Mesenchymal stem cell (in vitro differentiated cells and primary cell): ENCODE measurements around the gene IL15.
"Not testable (repeated sequence)": the region's sequence is repeated elsewhere in the genome, so short reads cannot be mapped to it uniquely, and the experiment has no call there.

Experiments used
- DNase-seq: peaks from one replicate; pipeline ENCODE4 v3.0.0-alpha.2; 2013
- H2AFZ ChIP-seq: one replicate; pipeline ENCODE4 v1.6.1; 2013; ENCODE audit warnings: low read depth, mild to moderate bottlenecking, control low read depth, inconsistent platforms, low read length, moderate library complexity
- H2AK5ac ChIP-seq: 2 replicates; pipeline ENCODE4 v1.6.1; 2013; ENCODE audit warnings: low read length, moderate library complexity, mild to moderate bottlenecking, inconsistent platforms; ENCODE audit not compliant: severe bottlenecking
- H2BK120ac ChIP-seq: one replicate; pipeline ENCODE4 v1.6.1; 2013; ENCODE audit warnings: low read depth, mild to moderate bottlenecking, inconsistent platforms, low read length, moderate library complexity
- H2BK12ac ChIP-seq, 2 experiments: one replicate each; pipeline ENCODE4 v1.6.1; 2013; ENCODE audit warnings: inconsistent platforms in 2 of 2, low read length in 2 of 2, mild to moderate bottlenecking in 2 of 2, moderate library complexity in 2 of 2, control low read depth in 1 of 2
- H2BK15ac ChIP-seq: one replicate; pipeline ENCODE4 v1.6.1; 2013; ENCODE audit warnings: mild to moderate bottlenecking, low read depth, inconsistent platforms; ENCODE audit not compliant: poor library complexity, severe bottlenecking
- H2BK5ac ChIP-seq: 2 replicates; pipeline ENCODE4 v1.6.1; 2013; ENCODE audit warnings: low read depth, mild to moderate bottlenecking, low read length, control low read depth, inconsistent platforms; ENCODE audit not compliant: poor library complexity, severe bottlenecking
- H3K14ac ChIP-seq, 2 experiments: one replicate each; pipeline ENCODE4 v1.6.1; 2013; ENCODE audit warnings: inconsistent platforms in 2 of 2, low read length in 2 of 2, control low read depth in 1 of 2, mild to moderate bottlenecking in 1 of 2, moderate library complexity in 1 of 2
- H3K18ac ChIP-seq, 2 experiments: one replicate each; pipeline ENCODE4 v1.6.1; 2013; ENCODE audit warnings: inconsistent platforms in 2 of 2, low read length in 2 of 2, control low read depth in 1 of 2, low read depth in 1 of 2, mild to moderate bottlenecking in 1 of 2
- H3K23ac ChIP-seq, 2 experiments: one replicate each; pipeline ENCODE4 v1.6.1; 2013; ENCODE audit warnings: inconsistent platforms in 2 of 2, low read length in 2 of 2, mild to moderate bottlenecking in 2 of 2, moderate library complexity in 2 of 2, control low read depth in 1 of 2
- H3K27ac ChIP-seq: 2 replicates; pipeline ENCODE4 v1.5.1; 2013; ENCODE audit warnings: mild to moderate bottlenecking, moderate library complexity, low read length, control low read depth, inconsistent platforms; ENCODE audit not compliant: poor library complexity, severe bottlenecking
- H3K27me3 ChIP-seq, 2 experiments: 2 replicates each; pipeline versions ENCODE4 v1.6.1 to v1.7.0; 2013; ENCODE audit warnings: low read length in 2 of 2, mild to moderate bottlenecking in 2 of 2, moderate library complexity in 2 of 2, control low read depth in 1 of 2, inconsistent platforms in 1 of 2; ENCODE audit not compliant: control insufficient read depth in 1 of 2, insufficient read depth in 1 of 2
- H3K36me3 ChIP-seq, 2 experiments: 2 replicates each; pipeline versions ENCODE4 v1.6.1 to v1.7.0; 2013; ENCODE audit warnings: low read length in 2 of 2, control low read depth in 1 of 2, inconsistent platforms in 1 of 2, low read depth in 1 of 2, mild to moderate bottlenecking in 1 of 2; ENCODE audit not compliant: insufficient read depth in 2 of 2, control insufficient read depth in 1 of 2
- H3K4ac ChIP-seq, 2 experiments: one replicate each; pipeline ENCODE4 v1.6.1; 2013; ENCODE audit warnings: inconsistent platforms in 2 of 2, low read length in 2 of 2, mild to moderate bottlenecking in 2 of 2, moderate library complexity in 2 of 2, control low read depth in 1 of 2, low read depth in 1 of 2
- H3K4me1 ChIP-seq: 2 replicates; pipeline ENCODE4 v1.6.1; 2013; ENCODE audit warnings: low read depth, low read length, control low read depth; ENCODE audit not compliant: control insufficient read depth, insufficient read depth
- H3K4me2 ChIP-seq: 2 replicates; pipeline ENCODE4 v1.6.1; 2013; ENCODE audit warnings: low read length, mild to moderate bottlenecking, inconsistent platforms; ENCODE audit not compliant: poor library complexity, severe bottlenecking
- H3K4me3 ChIP-seq, 2 experiments: 2 replicates each; pipeline versions ENCODE4 v1.5.1 to v1.7.0; 2013; ENCODE audit warnings: low read length in 2 of 2, mild to moderate bottlenecking in 2 of 2, control low read depth in 1 of 2, low read depth in 1 of 2; ENCODE audit not compliant: insufficient read depth in 1 of 2
- H3K79me1 ChIP-seq: replicated peaks from 2 replicates; pipeline ENCODE4 v1.6.1; 2013; ENCODE audit warnings: mild to moderate bottlenecking, control low read depth, low read length, inconsistent platforms; ENCODE audit not compliant: poor library complexity, severe bottlenecking
- H3K9ac ChIP-seq: 2 replicates; pipeline ENCODE4 v1.7.0; 2013; ENCODE audit warnings: mild to moderate bottlenecking, low read length, moderate library complexity
- H3K9me3 ChIP-seq: 2 replicates; pipeline ENCODE4 v1.7.0; 2013; ENCODE audit warnings: mild to moderate bottlenecking, low read length; ENCODE audit not compliant: control insufficient read depth
- H4K8ac ChIP-seq: one replicate; pipeline ENCODE4 v1.6.1; 2013; ENCODE audit warnings: inconsistent platforms, mild to moderate bottlenecking, low read length, moderate library complexity
- H4K91ac ChIP-seq: one replicate; pipeline ENCODE4 v1.6.1; 2013; ENCODE audit warnings: mild to moderate bottlenecking, low read length, inconsistent platforms
- WGBS: methylation state at CpG from one replicate; pipeline ENCODE4 v1.1.7; 2013; ENCODE audit warnings: mixed read lengths; 5-methylcytosine and 5-hydroxymethylcytosine counted together

The IL15 gene

GRCh38 chr4:141614878-141615586, 21.4 kb upstream of the IL15 start:
- Histone ChIP-seq H3K4me3 (no peak overlapping the region), H2AFZ (no peak overlapping the region), H2BK120ac (no peak overlapping the region), H3K4me1 (no peaks in the 10 kb centered on the region), H3K18ac (no peak overlapping the region), H3K27me3 (no peaks in the 10 kb centered on the region), H4K91ac (no peak overlapping the region), H3K4me2 (no peak overlapping the region), H2AK5ac (no peak overlapping the region), H3K23ac (no peak overlapping the region), H3K4ac (no peak overlapping the region), H3K14ac (peak overlapping the region in 1 of 2 experiments; percentile 48), H3K36me3 (no peaks in the 10 kb centered on the region), H4K8ac (no peak overlapping the region), H3K9me3 (no peaks in the 10 kb centered on the region), H2BK15ac (no peak overlapping the region), H3K9ac (no peak overlapping the region), H2BK5ac (no peak overlapping the region), H2BK12ac (no peak overlapping the region), H3K27ac (no peak overlapping the region), H3K79me1 (no peaks in the 10 kb centered on the region)
- 96% methylated on average over 10 of the region's 11 CpGs for WGBS
- no peak for DNase-seq

GRCh38 chr4:141615587-141615918, 20.8 kb upstream of the IL15 start:
- not testable (repeated sequence) for H3K27ac ChIP-seq, H3K79me1 ChIP-seq, H2AK5ac ChIP-seq, H2BK5ac ChIP-seq, H3K4ac ChIP-seq, H2BK15ac ChIP-seq, H2AFZ ChIP-seq, H3K4me2 ChIP-seq, H3K27me3 ChIP-seq, H3K23ac ChIP-seq, H2BK120ac ChIP-seq, H3K4me3 ChIP-seq, H4K8ac ChIP-seq, H2BK12ac ChIP-seq, H3K9me3 ChIP-seq, H3K9ac ChIP-seq, H4K91ac ChIP-seq, H3K36me3 ChIP-seq, DNase-seq, H3K4me1 ChIP-seq, H3K18ac ChIP-seq
- 95% methylated on average over 8 of the region's 8 CpGs for WGBS
- H3K14ac ChIP-seq, result peak overlapping the region in 1 of 2 experiments; percentile 48

DNA sequence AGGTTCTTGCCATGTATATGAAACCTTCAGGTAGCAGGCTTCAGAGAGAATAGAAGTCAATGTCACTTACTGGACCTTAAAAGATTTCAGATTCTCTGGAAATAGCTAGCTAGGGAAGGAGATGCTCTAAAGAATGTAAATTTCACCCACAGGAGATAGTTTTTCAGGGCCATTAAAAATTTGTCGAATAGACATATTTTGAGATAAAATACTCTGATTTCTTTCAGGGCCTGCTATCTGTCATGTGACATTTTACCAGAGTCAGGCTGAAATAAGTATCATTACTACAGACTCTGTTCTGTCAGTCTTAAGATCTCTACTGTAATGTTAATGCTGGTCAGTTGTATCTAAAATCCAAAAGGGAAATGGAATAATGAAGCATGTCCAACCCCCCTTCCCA, 15.7 kb upstream of the IL15 start:
- Histone ChIP-seq H3K23ac (no peak overlapping the region), H3K27ac (no peak overlapping the region), H2BK12ac (no peak overlapping the region), H3K9me3 (no peaks in the 10 kb centered on the region), H3K9ac (no peak overlapping the region), H2BK15ac (no peak overlapping the region), H3K36me3 (no peaks in the 10 kb centered on the region), H4K8ac (no peak overlapping the region), H3K14ac (no peak overlapping the region), H3K27me3 (no peaks in the 10 kb centered on the region), H3K18ac (no peak overlapping the region), H2BK120ac (no peak overlapping the region), H3K4ac (no peak overlapping the region), H3K4me2 (no peak overlapping the region), H4K91ac (no peak overlapping the region), H3K4me1 (no peaks in the 10 kb centered on the region), H2AFZ (no peak overlapping the region), H3K4me3 (no peak overlapping the region), H2BK5ac (no peak overlapping the region), H3K79me1 (no peaks in the 10 kb centered on the region), H2AK5ac (no peak overlapping the region)
- no peak for DNase-seq
- no CpG with 5 or more reads among the region's 1 CpG for WGBS

DNA sequence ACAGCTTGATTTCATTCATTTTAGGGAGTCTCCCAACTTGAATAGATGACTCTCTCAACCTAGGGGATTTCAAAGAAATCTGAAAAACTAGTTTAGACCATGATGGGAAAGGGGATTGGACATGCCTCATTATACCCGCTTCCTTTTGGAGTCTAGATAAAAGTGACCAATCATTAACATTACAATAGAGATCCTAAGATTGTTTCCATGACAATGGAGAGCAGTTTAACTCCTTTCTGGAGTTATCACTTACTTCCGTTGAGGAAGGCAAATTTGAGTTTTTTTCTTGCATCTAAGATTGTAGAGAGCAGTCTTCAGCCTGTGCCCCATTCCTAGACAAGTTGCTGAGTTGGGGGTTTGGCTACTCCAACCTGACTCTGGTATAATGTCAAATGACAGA, 11.4 kb upstream of the IL15 start:
- Histone ChIP-seq H2BK15ac (no peak overlapping the region), H3K9ac (no peak overlapping the region), H3K23ac (no peak overlapping the region), H3K27ac (no peak overlapping the region), H2BK120ac (no peak overlapping the region), H2BK12ac (no peak overlapping the region), H4K8ac (no peak overlapping the region), H3K79me1 (no peaks in the 10 kb centered on the region), H3K4me1 (no peaks in the 10 kb centered on the region), H2AFZ (no peak overlapping the region), H3K4me2 (no peak overlapping the region), H3K18ac (no peak overlapping the region), H2AK5ac (no peak overlapping the region), H3K14ac (no peak overlapping the region), H4K91ac (no peak overlapping the region), H2BK5ac (no peak overlapping the region), H3K27me3 (no peaks in the 10 kb centered on the region), H3K4ac (no peak overlapping the region), H3K4me3 (no peak overlapping the region), H3K9me3 (no peaks in the 10 kb centered on the region), H3K36me3 (no peaks in the 10 kb centered on the region)
- WGBS, result 70% methylated on average over 1 of the region's 2 CpGs
- no peak for DNase-seq
